OCI-LY1 (cell line): ENCODE data around the gene NTNG1.

Experiments
- H2AFZ ChIP-seq: fragments of 200-600 bp; sonication (generic), shearing (Covaris generic); 2 replicates; pipeline ENCODE4 v1.6.0; 2014; ENCODE audit warnings: antibody characterized with exemption, mild to moderate bottlenecking, low read length
- H3F3A ChIP-seq: fragments of 200-600 bp; sonication (generic), shearing (Covaris generic); 2 replicates; pipeline ENCODE4 v1.6.0; 2014; ENCODE audit warnings: mild to moderate bottlenecking, antibody characterized with exemption, low read length, moderate library complexity; ENCODE audit not compliant: insufficient read depth
- H3K27ac ChIP-seq: fragments of 200-600 bp; sonication (generic); 2 replicates; pipeline ENCODE4 v1.5.1; 2014; ENCODE audit warnings: low read length, mixed run types, mild to moderate bottlenecking, low read depth; ENCODE audit not compliant: poor library complexity, severe bottlenecking
- H3K27me3 ChIP-seq: fragments of 200-600 bp; sonication (generic); 2 replicates; pipeline ENCODE4 v1.6.0; 2014; ENCODE audit warnings: antibody characterized with exemption, mild to moderate bottlenecking, low read length, moderate library complexity; ENCODE audit not compliant: insufficient read depth
- H3K36me3 ChIP-seq: fragments of 200-600 bp; sonication (generic); 2 replicates; pipeline ENCODE4 v1.6.1; 2014; ENCODE audit warnings: mild to moderate bottlenecking, antibody characterized with exemption, low read length, moderate library complexity, mixed read lengths; ENCODE audit not compliant: insufficient read depth
- H3K4me1 ChIP-seq: fragments of 200-600 bp; sonication (generic); 2 replicates; pipeline ENCODE4 v1.5.1; 2014; ENCODE audit warnings: mild to moderate bottlenecking, low read length, moderate library complexity; ENCODE audit not compliant: insufficient read depth, severe bottlenecking
- H3K4me2 ChIP-seq: fragments of 200-600 bp; sonication (generic), shearing (Covaris generic); 2 replicates; pipeline ENCODE4 v1.6.1; 2014; ENCODE audit warnings: low read length
- H3K4me3 ChIP-seq: fragments of 200-600 bp; sonication (generic); 2 replicates; pipeline ENCODE4 v1.5.1; 2014; ENCODE audit warnings: low read length, low read depth, mild to moderate bottlenecking, mixed read lengths; ENCODE audit not compliant: poor library complexity, severe bottlenecking
- H3K79me2 ChIP-seq: fragments of 200-600 bp; shearing (Covaris generic); 2 replicates; pipeline ENCODE4 v1.6.1; 2016; ENCODE audit warnings: mixed run types, low read length, mixed read lengths; ENCODE audit not compliant: insufficient read depth
- H3K9ac ChIP-seq: fragments of 200-600 bp; sonication (generic), shearing (Covaris generic); 2 replicates; pipeline ENCODE4 v1.6.1; 2014; ENCODE audit warnings: mild to moderate bottlenecking, low read length, mixed read lengths
- H3K9me2 ChIP-seq: fragments of 200-600 bp; sonication (generic), shearing (Covaris generic); 2 replicates; pipeline ENCODE4 v1.6.1; 2014; ENCODE audit warnings: low read depth, mild to moderate bottlenecking, low read length, mixed read lengths
- H3K9me3 ChIP-seq: fragments of 200-600 bp; shearing (Covaris generic); 2 replicates; pipeline ENCODE4 v1.6.1; 2014; ENCODE audit warnings: low read length, mixed read lengths
- H4K20me1 ChIP-seq: fragments of 200-600 bp; sonication (generic), shearing (Covaris generic); 2 replicates; pipeline ENCODE4 v1.6.0; 2016; ENCODE audit warnings: mild to moderate bottlenecking, low read length; ENCODE audit not compliant: insufficient read depth
- CTCF ChIP-seq: fragments of 200-600 bp; sonication (generic), shearing (Covaris generic); IDR thresholded peaks from 2 replicates; pipeline ENCODE4 v1.5.1; 2017; ENCODE audit warnings: mild to moderate bottlenecking, antibody characterized with exemption, low read length, moderate library complexity, mixed read lengths
- EZH2 ChIP-seq: fragments of 200-600 bp; sonication (generic), shearing (Covaris generic); IDR thresholded peaks from 2 replicates; pipeline ENCODE4 v1.8.0; 2017; ENCODE audit warnings: borderline replicate concordance, mixed run types, mild to moderate bottlenecking, antibody characterized with exemption, low read length, moderate library complexity, mixed read lengths

Gene NTNG1

GRCh38 chr1:107486349-107486748 is 345.5 kb downstream of the NTNG1 start:
- Histone ChIP-seq H3K27ac (no peak overlapping the region), H3K4me1 (no peaks in the 10 kb centered on the region), H3K79me2 (no peaks in the 10 kb centered on the region), H3K27me3 (peaks cover 2% of the 10 kb centered on the region; the same call in 1 of the 2 replicates), H3K9me2 (no peaks in the 10 kb centered on the region), H3K4me3 (no peak overlapping the region), H3K36me3 (no peaks in the 10 kb centered on the region), H2AFZ (no peak overlapping the region), H4K20me1 (no peaks in the 10 kb centered on the region), H3K9me3 (no peaks in the 10 kb centered on the region), H3K9ac (no peak overlapping the region), H3K4me2 (no peak overlapping the region), H3F3A (no peaks in the 10 kb centered on the region)
- TF ChIP-seq CTCF (no peak), EZH2 (no peak)

GRCh38 chr1:107487506-107487905 is 346.7 kb downstream of the NTNG1 start:
- H3K9ac ChIP-seq = no peak overlapping the region
- no peak overlapping the region for H3K4me2 ChIP-seq
- no peaks in the 10 kb centered on the region for H3F3A ChIP-seq
- no peaks in the 10 kb centered on the region for H3K9me3 ChIP-seq
- H3K79me2 ChIP-seq = no peaks in the 10 kb centered on the region
- H3K27ac ChIP-seq = no peak overlapping the region
- no peak overlapping the region for H3K4me3 ChIP-seq
- H3K9me2 ChIP-seq = no peaks in the 10 kb centered on the region
- no peaks in the 10 kb centered on the region for H3K27me3 ChIP-seq
- H3K4me1 ChIP-seq = no peaks in the 10 kb centered on the region
- TF ChIP-seq EZH2 = no peak
- no peak for TF ChIP-seq CTCF
- H3K36me3 ChIP-seq = no peaks in the 10 kb centered on the region
- no peak overlapping the region for H2AFZ ChIP-seq
- H4K20me1 ChIP-seq = no peaks in the 10 kb centered on the region

DNA sequence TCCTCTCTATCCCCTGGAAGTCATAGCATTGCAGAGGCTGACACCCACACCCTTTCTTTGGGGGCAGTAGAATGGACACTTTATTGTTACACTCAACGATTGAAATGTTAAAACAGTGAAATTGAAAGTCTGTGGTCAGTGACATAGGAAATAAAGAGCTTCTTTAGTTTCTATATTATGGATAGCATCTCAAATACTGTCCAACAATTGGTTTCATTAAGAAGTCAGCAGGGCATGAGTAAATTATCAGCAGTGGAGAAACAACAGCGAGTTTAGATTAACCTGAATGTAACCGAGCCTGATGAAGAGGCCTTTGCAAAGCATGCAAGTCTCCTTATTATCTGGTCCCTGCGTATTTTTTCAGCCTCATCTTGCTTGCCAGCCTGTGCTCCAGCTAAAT is 350.7 kb downstream of the NTNG1 start:
- Histone ChIP-seq H3K36me3 (no peaks in the 10 kb centered on the region), H3K4me2 (no peak overlapping the region), H3K27ac (no peak overlapping the region), H3K4me1 (no peaks in the 10 kb centered on the region), H3K4me3 (no peak overlapping the region), H4K20me1 (no peaks in the 10 kb centered on the region), H3K9me2 (no peaks in the 10 kb centered on the region), H3K27me3 (no peaks in the 10 kb centered on the region; the same call in 1 of the 2 replicates), H3K9ac (no peak overlapping the region), H3K9me3 (no peaks in the 10 kb centered on the region), H3F3A (no peaks in the 10 kb centered on the region), H3K79me2 (no peaks in the 10 kb centered on the region), H2AFZ (no peak overlapping the region)
- TF ChIP-seq EZH2 (no peak), CTCF (no peak)
